H1 (cell line): ENCODE results near the gene NID1.
"Not testable (repeated sequence)": the region's sequence is repeated elsewhere in the genome, so short reads cannot be mapped to it uniquely, and the experiment has no call there.

ENCODE experiments used
- CBX5 ChIP-seq: fragments of 300-800, 300-1000 bp; sonication (generic); IDR thresholded peaks from 2 replicates; pipeline ENCODE4 v1.7.1; 2016; ENCODE audit warnings: antibody characterized with exemption, low read length, low read depth
- CREB1 ChIP-seq: IDR thresholded peaks from 2 replicates; pipeline ENCODE4 v1.6.1; 2012; ENCODE audit warnings: inconsistent platforms
- EZH2 ChIP-seq: fragments of 200-600 bp; sonication (generic); IDR thresholded peaks from 2 replicates; pipeline ENCODE4 v1.7.1; 2012; ENCODE audit warnings: low read depth, mild to moderate bottlenecking, moderate library complexity, low read length, inconsistent platforms; ENCODE audit not compliant: severe bottlenecking
- RXRA ChIP-seq: IDR thresholded peaks from 2 replicates; pipeline ENCODE4 v1.6.1; 2011; ENCODE audit warnings: low read depth, mild to moderate bottlenecking, low read length, moderate library complexity; ENCODE audit not compliant: insufficient read depth
- YY1 ChIP-seq: IDR thresholded peaks from 2 replicates; pipeline ENCODE4 v1.6.1; 2011; ENCODE audit warnings: low read depth, mild to moderate bottlenecking, low read length
- TF ChIP-seq, protein P1 (sequence below), 3 experiments: IDR thresholded peaks; 1 replicate in 2 of 3; 2 replicates in 1 of 3; pipeline versions ENCODE4 v1.5.1 to v1.6.1; 2011; ENCODE audit warnings: low read length in 3 of 3, mild to moderate bottlenecking in 3 of 3, inconsistent platforms in 2 of 3, low read depth in 1 of 3, moderate library complexity in 1 of 3; ENCODE audit not compliant: insufficient read depth in 1 of 3; ENCODE audit errors: control extremely low read depth in 1 of 3
- TF ChIP-seq, protein P2 (sequence below): IDR thresholded peaks from 2 replicates; pipeline ENCODE4 v1.6.1; 2012; ENCODE audit warnings: inconsistent platforms

- TF ChIP-seq, protein P1, sequence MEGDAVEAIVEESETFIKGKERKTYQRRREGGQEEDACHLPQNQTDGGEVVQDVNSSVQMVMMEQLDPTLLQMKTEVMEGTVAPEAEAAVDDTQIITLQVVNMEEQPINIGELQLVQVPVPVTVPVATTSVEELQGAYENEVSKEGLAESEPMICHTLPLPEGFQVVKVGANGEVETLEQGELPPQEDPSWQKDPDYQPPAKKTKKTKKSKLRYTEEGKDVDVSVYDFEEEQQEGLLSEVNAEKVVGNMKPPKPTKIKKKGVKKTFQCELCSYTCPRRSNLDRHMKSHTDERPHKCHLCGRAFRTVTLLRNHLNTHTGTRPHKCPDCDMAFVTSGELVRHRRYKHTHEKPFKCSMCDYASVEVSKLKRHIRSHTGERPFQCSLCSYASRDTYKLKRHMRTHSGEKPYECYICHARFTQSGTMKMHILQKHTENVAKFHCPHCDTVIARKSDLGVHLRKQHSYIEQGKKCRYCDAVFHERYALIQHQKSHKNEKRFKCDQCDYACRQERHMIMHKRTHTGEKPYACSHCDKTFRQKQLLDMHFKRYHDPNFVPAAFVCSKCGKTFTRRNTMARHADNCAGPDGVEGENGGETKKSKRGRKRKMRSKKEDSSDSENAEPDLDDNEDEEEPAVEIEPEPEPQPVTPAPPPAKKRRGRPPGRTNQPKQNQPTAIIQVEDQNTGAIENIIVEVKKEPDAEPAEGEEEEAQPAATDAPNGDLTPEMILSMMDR (IDR thresholded peaks at IDR 0.05; ENCODE audit: control extremely low read depth in 1 of 3, insufficient read depth in 1 of 3, low read depth in 1 of 3, low read length in 3 of 3) = not testable (repeated sequence)
- TF ChIP-seq CREB1, EZH2, CBX5, YY1, RXRA: not testable (repeated sequence)
- TF ChIP-seq, protein P2, sequence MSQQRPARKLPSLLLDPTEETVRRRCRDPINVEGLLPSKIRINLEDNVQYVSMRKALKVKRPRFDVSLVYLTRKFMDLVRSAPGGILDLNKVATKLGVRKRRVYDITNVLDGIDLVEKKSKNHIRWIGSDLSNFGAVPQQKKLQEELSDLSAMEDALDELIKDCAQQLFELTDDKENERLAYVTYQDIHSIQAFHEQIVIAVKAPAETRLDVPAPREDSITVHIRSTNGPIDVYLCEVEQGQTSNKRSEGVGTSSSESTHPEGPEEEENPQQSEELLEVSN = not testable (repeated sequence)
Measured at GRCh38 chr1:235972691-235973090, 92.2 kb downstream of the NID1 start.
